K562 (cell line): ENCODE measurements around the gene SPON1. TPM values are rescaled to one million over a fixed set of nuclear protein-coding genes. Genes with fewer than 3 reads are reported as not detected.

Experiments
- ATAC-seq: fragments of 200-7000 bp; cut with Tn5 transposase; 3 replicates; pipeline ENCODE4 v1.9.1; 2020; ENCODE audit warnings: moderate library complexity
- BruUV-seq: library from RNA; stranded (reverse); fragments of 400-500 nt; replicated peaks from 2 replicates; lab custom pipeline; 2021; lab: Mats Ljungman, UMichigan
- CTCF ChIA-PET: fragments of 300-600 bp; formaldehyde crosslinking; extraction: SDS; loops from one replicate; lab custom pipeline; 2021; ENCODE audit warnings: low intra/inter-chr PET ratio; lab: Yijun Ruan, JAX
- POLR2A ChIA-PET: fragments of 300-600, 350-650 bp; sonication (Branson Sonifier 250); formaldehyde crosslinking; extraction: SDS; loops from one replicate; lab custom pipeline; 2021; ENCODE audit warnings: antibody characterized with exemption, inconsistent platforms; lab: Yijun Ruan, JAX
- DNase-seq, 4 experiments: peaks; one replicate each; pipeline versions ENCODE4 v3.0.0 to v3.0.0-alpha.2; 2011 to 2018; ENCODE audit warnings: low spot score in 3 of 4, mixed read lengths in 3 of 4; ENCODE audit errors: extremely low read depth in 1 of 4
- FAIRE-seq: peaks from 2 replicates; lab custom pipeline; 2011; peaks lifted over from hg19 to GRCh38; lab: Jason Lieb, UNC
- H2AFZ ChIP-seq: 2 replicates; pipeline ENCODE4 v1.6.0; 2011; ENCODE audit warnings: low read depth, low read length, control low read depth, inconsistent platforms
- H3K27ac ChIP-seq: fragments of 200-600 bp; 3 replicates; pipeline ENCODE4 v1.8.0; 2011; ENCODE audit warnings: low read depth, mild to moderate bottlenecking, control low read depth, inconsistent platforms, low read length, moderate library complexity, mixed read lengths; ENCODE audit errors: extremely low read depth
- H3K27me3 ChIP-seq, 2 experiments: fragments of 300-600 bp in 1 of 2; 2 replicates in 1 of 2; 3 replicates in 1 of 2; pipeline versions ENCODE4 v1.6.0 to v1.8.0; 2011; ENCODE audit warnings: inconsistent platforms in 2 of 2, low read length in 2 of 2, mild to moderate bottlenecking in 1 of 2, mixed read lengths in 1 of 2, moderate library complexity in 1 of 2; ENCODE audit not compliant: control insufficient read depth in 2 of 2, insufficient read depth in 2 of 2
- H3K36me3 ChIP-seq: fragments of 300-600 bp; 3 replicates; pipeline ENCODE4 v1.8.0; 2011; ENCODE audit warnings: mild to moderate bottlenecking, low read length, inconsistent platforms; ENCODE audit not compliant: control insufficient read depth, insufficient read depth
- H3K4me1 ChIP-seq, 2 experiments: fragments of 200-600 bp in 1 of 2; replicated peaks in 1 of 2; 2 replicates in 1 of 2; 3 replicates in 1 of 2; pipeline versions ENCODE4 v1.5.1 to v1.8.0; 2011; ENCODE audit warnings: inconsistent platforms in 2 of 2, low read length in 2 of 2, mild to moderate bottlenecking in 1 of 2, mixed read lengths in 1 of 2, moderate library complexity in 1 of 2; ENCODE audit not compliant: control insufficient read depth in 2 of 2, insufficient read depth in 2 of 2
- H3K4me2 ChIP-seq: 2 replicates; pipeline ENCODE4 v1.6.1; 2011; ENCODE audit warnings: low read length, control low read depth, inconsistent platforms, mixed read lengths; ENCODE audit not compliant: insufficient read depth
- H3K4me3 ChIP-seq: fragments of 200-600 bp; sonication (generic), shearing (Covaris generic); 2 replicates; pipeline ENCODE4 v1.5.1; 2016; ENCODE audit warnings: control low read depth, inconsistent platforms
- H3K79me2 ChIP-seq: fragments of 200-600 bp; 3 replicates; pipeline ENCODE4 v1.8.0; 2011; ENCODE audit warnings: low read length, inconsistent platforms; ENCODE audit not compliant: control insufficient read depth, insufficient read depth
- H3K9ac ChIP-seq, 2 experiments: 2 replicates each; pipeline versions ENCODE4 v1.6.0 to v1.6.1; 2011; ENCODE audit warnings: low read depth in 2 of 2, low read length in 2 of 2, control low read depth in 1 of 2, inconsistent platforms in 1 of 2, mild to moderate bottlenecking in 1 of 2, mixed read lengths in 1 of 2; ENCODE audit not compliant: insufficient read depth in 1 of 2
- H3K9me1 ChIP-seq: one replicate; pipeline ENCODE4 v1.6.0; 2011; ENCODE audit warnings: inconsistent platforms, mild to moderate bottlenecking, low read length, moderate library complexity; ENCODE audit not compliant: control insufficient read depth, insufficient read depth
- H3K9me3 ChIP-seq: replicated peaks from 2 replicates; pipeline ENCODE4 v1.5.1; 2011; ENCODE audit warnings: low read depth, low read length, inconsistent platforms; ENCODE audit not compliant: control insufficient read depth, insufficient read depth
- H4K20me1 ChIP-seq: replicated peaks from 2 replicates; pipeline ENCODE4 v1.6.1; 2011; ENCODE audit warnings: low read length, inconsistent platforms, mixed read lengths; ENCODE audit not compliant: control insufficient read depth, insufficient read depth
- ZNF263 ChIP-seq: sonication (generic); formaldehyde crosslinking; IDR thresholded peaks from 2 replicates; pipeline ENCODE4 v1.8.0; 2022; ENCODE audit warnings: mild to moderate bottlenecking, missing genetic modification reagents, borderline replicate concordance
- ZNF407 ChIP-seq: fragments of 450-650 bp; IDR thresholded peaks from 2 replicates; pipeline ENCODE4 v1.6.1; 2016; ENCODE audit warnings: low read depth
- WGBS: fragments of 100-300 bp; shearing (Covaris generic); methylation state at CpG from one replicate; pipeline ENCODE4 v1.1.6; 2016; ENCODE audit warnings: low coverage, mixed read lengths; ENCODE audit not compliant: insufficient coverage; ENCODE audit errors: missing lambda C conversion rate; 5-methylcytosine and 5-hydroxymethylcytosine counted together
- in situ Hi-C: fragments of 300-500 bp; cut with MboI; formaldehyde crosslinking; loops from 4 replicates; pipeline ENCODE4 v1.15.0; 2018; ENCODE audit warnings: inconsistent platforms, mixed read lengths
- intact Hi-C: fragments of 100-400 bp; cut with micrococcal nuclease; formaldehyde crosslinking; loops from 2 replicates; pipeline ENCODE4 v1.14.2; 2022
- polyA plus RNA-seq, 8 experiments: library from polyadenylated mRNA; depleted of rRNA in 4 of 8; stranded (reverse) in 5 of 8; unstranded in 3 of 8; fragments of >200 nt; fragmentation: Nextera tagmentation in 2 of 8; fragmentation: Illumina TruSeq in 1 of 8; extraction: Ambion mirVana in 2 of 8; extraction: Trizol in 1 of 8; gene quantifications; 2 replicates each; pipeline versions ENCODE4 v1.2.1 to v1.2.3, GENCODE V29; 2011 to 2014; ENCODE audit warnings: inconsistent platforms in 1 of 8, missing spikeins in 1 of 8
- total RNA-seq, 7 experiments: library from RNA; depleted of rRNA in 6 of 7; stranded (reverse); fragments of >200 nt in 6 of 7; fragmentation: Illumina TruSeq in 2 of 7; extraction: Trizol in 2 of 7; gene quantifications; 2 replicates each; pipeline versions ENCODE4 v1.2.1 to v1.2.3, GENCODE V29; 2011 to 2021; ENCODE audit warnings: low replicate concordance in 1 of 7

SPON1 gene
- total and polyA plus RNA-seq, 9 of the 15 experiments (the other 6 are each of a cell fraction or from before 2014, with no cell fraction given): 0.04 to 0.06 TPM; not detected in 7

GRCh38 chr11:14010665-14011064, 48.1 kb downstream of the SPON1 start:
- BruUV-seq: no TSS peak
- Histone ChIP-seq H2AFZ (no peak overlapping the region), H3K9ac (no peak overlapping the region), H3K27ac (no peak overlapping the region), H3K36me3 (no peaks in the 10 kb centered on the region), H3K79me2 (no peaks in the 10 kb centered on the region), H3K9me3 (no peaks in the 10 kb centered on the region), H3K27me3 (peaks cover 0 to 15% of the 10 kb centered on the region in 2 experiments; a peak in 2 of 5 replicates), H3K4me3 (no peak overlapping the region), H3K4me1 (no peaks in the 10 kb centered on the region), H3K9me1 (no peaks in the 10 kb centered on the region), H3K4me2 (no peak overlapping the region), H4K20me1 (no peaks in the 10 kb centered on the region)
- DNase-seq (no peak), FAIRE-seq (no peak), ATAC-seq (no peak)
- intact Hi-C loops: no loop called here
- CTCF ChIA-PET: no interaction called here
- WGBS: 2% methylated on average over 3 of the region's 3 CpGs
- in situ Hi-C loops: no loop called here
- POLR2A ChIA-PET: interaction anchor here (1.1 kb wide), 1 partner anchor 12 kb away, joined by 3 read pairs; no protein-coding TSS in a partner anchor
- TF ChIP-seq ZNF407 (no peak), ZNF263 (CRISPR knock-in tag) (no peak)
